ENCODE data around the gene PLAC9.
A peak's percentile ranks its signal among the peaks of the same experiment; 100 is the strongest.

Gene PLAC9

GRCh38 chr10:80160361-80161320 lies 28.1 kb downstream of the PLAC9 start:
- peak; percentile 28; the same call in 1 of the 2 replicates for TF ChIP-seq SPI1 (IDR thresholded peaks at IDR 0.05; ENCODE audit: borderline replicate concordance, low read depth)
- TF ChIP-seq CTCF (IDR thresholded peaks at IDR 0.05; ENCODE audit: insufficient read depth, low read length): no peak
- Histone ChIP-seq H3K4me3 (replicated peaks; ENCODE audit: insufficient read depth, low read length) (no peak overlapping the region), H3K27me3 (ENCODE audit: insufficient read depth, poor library complexity, severe bottlenecking) (no peaks in the 10 kb centered on the region), H3K27ac (replicated peaks) (no peak overlapping the region)
- no peak for DNase-seq (ENCODE audit: low read depth in 1 of 2, low spot score in 1 of 2)

GRCh38 chr10:80161321-80162083 lies 29.0 kb downstream of the PLAC9 start:
- no peak for TF ChIP-seq CTCF (IDR thresholded peaks at IDR 0.05; ENCODE audit: insufficient read depth, low read length)
- Histone ChIP-seq H3K27me3 (ENCODE audit: insufficient read depth, poor library complexity, severe bottlenecking) (no peaks in the 10 kb centered on the region), H3K4me3 (replicated peaks; ENCODE audit: insufficient read depth, low read length) (no peak overlapping the region), H3K27ac (replicated peaks) (no peak overlapping the region)
- DNase-seq (ENCODE audit: low read depth in 1 of 2, low spot score in 1 of 2): no peak

- no peak overlapping the region for H3K4me3 ChIP-seq (replicated peaks; ENCODE audit: insufficient read depth, low read length)
- DNase-seq (ENCODE audit: low read depth in 1 of 2, low spot score in 1 of 2): no peak
- TF ChIP-seq SPI1 (IDR thresholded peaks at IDR 0.05; ENCODE audit: borderline replicate concordance, low read depth) (no peak), GABPA (IDR thresholded peaks at IDR 0.05; ENCODE audit: low read depth) (no peak), CTCF (IDR thresholded peaks at IDR 0.05; ENCODE audit: insufficient read depth, low read length) (no peak), POLR2AphosphoS5 (IDR thresholded peaks at IDR 0.05; ENCODE audit: low read depth) (no peak), REST (IDR thresholded peaks at IDR 0.05; ENCODE audit: insufficient replicate concordance, low read depth) (no peak)
- no peak overlapping the region for H3K27ac ChIP-seq (replicated peaks)
- no peaks in the 10 kb centered on the region for H3K27me3 ChIP-seq (ENCODE audit: insufficient read depth, poor library complexity, severe bottlenecking)
These were observed 31.3 kb downstream of the PLAC9 start for GRCh38 chr10:80163741-80164341.

- Histone ChIP-seq H3K27me3 (ENCODE audit: insufficient read depth, poor library complexity, severe bottlenecking) (no peaks in the 10 kb centered on the region), H3K27ac (replicated peaks) (no peak overlapping the region), H3K4me3 (replicated peaks; ENCODE audit: insufficient read depth, low read length) (no peak overlapping the region)
- TF ChIP-seq CTCF (IDR thresholded peaks at IDR 0.05; ENCODE audit: insufficient read depth, low read length): no peak
- no peak for TF ChIP-seq REST (IDR thresholded peaks at IDR 0.05; ENCODE audit: insufficient replicate concordance, low read depth)
- TF ChIP-seq POLR2AphosphoS5 (IDR thresholded peaks at IDR 0.05; ENCODE audit: low read depth): no peak
- TF ChIP-seq GABPA (IDR thresholded peaks at IDR 0.05; ENCODE audit: low read depth): no peak
- TF ChIP-seq SPI1 (IDR thresholded peaks at IDR 0.05; ENCODE audit: borderline replicate concordance, low read depth): no peak
- DNase-seq (ENCODE audit: low read depth in 1 of 2, low spot score in 1 of 2): no peak
These were observed 32.1 kb downstream of the PLAC9 start for GRCh38 chr10:80164596-80164995.
